ENCODE data around the gene ARHGEF17.

ARHGEF17 gene, protein sequence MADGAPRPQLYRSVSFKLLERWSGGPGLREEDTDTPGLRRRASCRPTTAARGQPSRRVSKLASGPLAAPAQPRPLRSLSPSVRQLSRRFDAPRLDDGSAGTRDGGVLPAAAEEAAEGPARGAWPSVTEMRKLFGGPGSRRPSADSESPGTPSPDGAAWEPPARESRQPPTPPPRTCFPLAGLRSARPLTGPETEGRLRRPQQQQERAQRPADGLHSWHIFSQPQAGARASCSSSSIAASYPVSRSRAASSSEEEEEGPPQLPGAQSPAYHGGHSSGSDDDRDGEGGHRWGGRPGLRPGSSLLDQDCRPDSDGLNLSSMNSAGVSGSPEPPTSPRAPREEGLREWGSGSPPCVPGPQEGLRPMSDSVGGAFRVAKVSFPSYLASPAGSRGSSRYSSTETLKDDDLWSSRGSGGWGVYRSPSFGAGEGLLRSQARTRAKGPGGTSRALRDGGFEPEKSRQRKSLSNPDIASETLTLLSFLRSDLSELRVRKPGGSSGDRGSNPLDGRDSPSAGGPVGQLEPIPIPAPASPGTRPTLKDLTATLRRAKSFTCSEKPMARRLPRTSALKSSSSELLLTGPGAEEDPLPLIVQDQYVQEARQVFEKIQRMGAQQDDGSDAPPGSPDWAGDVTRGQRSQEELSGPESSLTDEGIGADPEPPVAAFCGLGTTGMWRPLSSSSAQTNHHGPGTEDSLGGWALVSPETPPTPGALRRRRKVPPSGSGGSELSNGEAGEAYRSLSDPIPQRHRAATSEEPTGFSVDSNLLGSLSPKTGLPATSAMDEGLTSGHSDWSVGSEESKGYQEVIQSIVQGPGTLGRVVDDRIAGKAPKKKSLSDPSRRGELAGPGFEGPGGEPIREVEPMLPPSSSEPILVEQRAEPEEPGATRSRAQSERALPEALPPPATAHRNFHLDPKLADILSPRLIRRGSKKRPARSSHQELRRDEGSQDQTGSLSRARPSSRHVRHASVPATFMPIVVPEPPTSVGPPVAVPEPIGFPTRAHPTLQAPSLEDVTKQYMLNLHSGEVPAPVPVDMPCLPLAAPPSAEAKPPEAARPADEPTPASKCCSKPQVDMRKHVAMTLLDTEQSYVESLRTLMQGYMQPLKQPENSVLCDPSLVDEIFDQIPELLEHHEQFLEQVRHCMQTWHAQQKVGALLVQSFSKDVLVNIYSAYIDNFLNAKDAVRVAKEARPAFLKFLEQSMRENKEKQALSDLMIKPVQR (N-terminal part only)

GRCh38 chr11:73308003-73308960 lies at the start of gene ARHGEF17:
TSS of gene ARHGEF17 (plus strand) at chr11:73308276. CDS start at chr11:73308639, 363 bp downstream.
- TF ChIP-seq CTCF (IDR thresholded peaks at IDR 0.05): no peak

- TF ChIP-seq CTCF (IDR thresholded peaks at IDR 0.05): no peak
Measured at GRCh38 chr11:73259406-73260126, 48.5 kb upstream of the ARHGEF17 start.

GRCh38 chr11:73260127-73260457 lies 48.0 kb upstream of the ARHGEF17 start:
- no peak for TF ChIP-seq CTCF (IDR thresholded peaks at IDR 0.05)

GRCh38 chr11:73262851-73263495 lies 45.1 kb upstream of the ARHGEF17 start:
- no peak for TF ChIP-seq CTCF (IDR thresholded peaks at IDR 0.05)

GRCh38 chr11:73263640-73264039 lies 44.4 kb upstream of the ARHGEF17 start:
- TF ChIP-seq CTCF (IDR thresholded peaks at IDR 0.05): no peak

- TF ChIP-seq CTCF (IDR thresholded peaks at IDR 0.05): no peak
Measured at GRCh38 chr11:73265278-73265810, 42.7 kb upstream of the ARHGEF17 start.

All from LNCAP (cell line).